Measurements from ENCODE around the gene OPRL1.

GRCh38 chr20:64149809-64150560, 70.1 kb downstream of the OPRL1 start:
- no peak for TF ChIP-seq CTCF (IDR thresholded peaks at IDR 0.05)
- TF ChIP-seq POLR2AphosphoS5 (IDR thresholded peaks at IDR 0.05) = no peak
- TF ChIP-seq POLR2A (IDR thresholded peaks at IDR 0.05) = no peak

Data from breast epithelium (tissue), 3 donors.